GM12878 (cell line): ENCODE results near the gene SRRD. TPM values are rescaled to one million over a fixed set of nuclear protein-coding genes. Genes with fewer than 3 reads are reported as not detected.
A peak's percentile ranks its signal among the peaks of the same experiment; 100 is the strongest.

Experiments used
- ATAC-seq: fragments of 200-7000 bp; cut with Tn5 transposase; 3 replicates; pipeline ENCODE4 v1.9.1; 2020; ENCODE audit warnings: mild to moderate bottlenecking, moderate library complexity
- BruUV-seq: library from RNA; stranded (reverse); fragments of 400-500 nt; replicated peaks from 2 replicates; lab custom pipeline; 2021; lab: Mats Ljungman, UMichigan
- CTCF ChIA-PET: fragments of 300-600 bp; sonication (Branson Sonifier 250); formaldehyde crosslinking; extraction: SDS; loops from one replicate; lab custom pipeline; 2021; ENCODE audit warnings: inconsistent platforms; lab: Yijun Ruan, JAX
- POLR2A ChIA-PET: fragments of 350-600 bp; formaldehyde crosslinking; extraction: SDS; loops from one replicate; lab custom pipeline; 2021; ENCODE audit warnings: inconsistent platforms; lab: Charles Lee
- RAD21 ChIA-PET: fragments of 300-600 bp; sonication (Branson Sonifier 250); formaldehyde crosslinking; loops from one replicate; lab custom pipeline; 2023; ENCODE audit warnings: antibody characterized with exemption; ENCODE audit not compliant: unreplicated experiment; lab: Charles Lee
- SMC1A ChIA-PET: fragments of 300-600 bp; sonication (Branson Sonifier 250); formaldehyde crosslinking; loops from one replicate; lab custom pipeline; 2023; ENCODE audit not compliant: unreplicated experiment, uncharacterized antibody; lab: Charles Lee
- DNase-seq: peaks from one replicate; pipeline ENCODE4 v3.0.0-alpha.2; 2011; ENCODE audit warnings: low read depth, low spot score
- FAIRE-seq: peaks from 3 replicates; lab custom pipeline; 2011; peaks lifted over from hg19 to GRCh38; lab: Jason Lieb, UNC
- H2AFZ ChIP-seq: 2 replicates; pipeline ENCODE4 v1.6.0; 2011; ENCODE audit warnings: low read depth, low read length, control low read depth; ENCODE audit not compliant: control insufficient read depth
- H3K27ac ChIP-seq: 2 replicates; pipeline ENCODE4 v1.5.1; 2011; ENCODE audit warnings: control low read depth; ENCODE audit not compliant: control insufficient read depth, insufficient read depth
- H3K27me3 ChIP-seq, 2 experiments: replicated peaks in 1 of 2; 2 replicates each; pipeline versions ENCODE4 v1.6.0 to v1.6.1; 2011; ENCODE audit warnings: low read length in 1 of 2; ENCODE audit not compliant: control insufficient read depth in 2 of 2, insufficient read depth in 2 of 2
- H3K36me3 ChIP-seq, 2 experiments: 2 replicates each; pipeline ENCODE4 v1.5.1; 2011; ENCODE audit warnings: low read length in 1 of 2; ENCODE audit not compliant: control insufficient read depth in 2 of 2, insufficient read depth in 2 of 2
- H3K4me1 ChIP-seq: 2 replicates; pipeline ENCODE4 v1.6.1; 2011; ENCODE audit warnings: mild to moderate bottlenecking, low read length, moderate library complexity, mixed read lengths; ENCODE audit not compliant: control insufficient read depth, insufficient read depth
- H3K4me2 ChIP-seq: 2 replicates; pipeline ENCODE4 v1.6.0; 2011; ENCODE audit warnings: control low read depth; ENCODE audit not compliant: control insufficient read depth, insufficient read depth
- H3K4me3 ChIP-seq: fragments of 200-600 bp; sonication (generic); 2 replicates; pipeline ENCODE4 v1.5.1; 2016
- H3K79me2 ChIP-seq: 2 replicates; pipeline ENCODE4 v1.6.0; 2011; ENCODE audit warnings: low read length; ENCODE audit not compliant: control insufficient read depth, insufficient read depth
- H3K9ac ChIP-seq: 2 replicates; pipeline ENCODE4 v1.8.0; 2011; ENCODE audit warnings: low read length, control low read depth, mixed read lengths; ENCODE audit not compliant: control insufficient read depth, insufficient read depth
- H3K9me3 ChIP-seq: replicated peaks from 3 replicates; pipeline ENCODE4 v1.5.1; 2011; ENCODE audit warnings: mild to moderate bottlenecking, low read length; ENCODE audit not compliant: control insufficient read depth, insufficient read depth
- H4K20me1 ChIP-seq: 2 replicates; pipeline ENCODE4 v1.6.0; 2011; ENCODE audit not compliant: control insufficient read depth, insufficient read depth
- FOXK2 ChIP-seq: fragments of 450-650 bp; IDR thresholded peaks from 2 replicates; pipeline ENCODE4 v1.6.1; 2017; ENCODE audit warnings: mild to moderate bottlenecking, moderate library complexity
- POLR2A ChIP-seq: IDR thresholded peaks from 2 replicates; pipeline ENCODE4 v1.6.1; 2011; ENCODE audit warnings: low read depth, mild to moderate bottlenecking, low read length
- PRDM15 ChIP-seq: fragments of 450-650 bp; formaldehyde crosslinking; IDR thresholded peaks from 2 replicates; pipeline ENCODE4 v1.4.0; 2020; ENCODE audit warnings: mild to moderate bottlenecking, moderate library complexity
- TBL1XR1 ChIP-seq: IDR thresholded peaks from 2 replicates; pipeline ENCODE4 v1.6.1; 2012; ENCODE audit warnings: low read depth, low read length, improper control_type of control experiment
- ZNF384 ChIP-seq: IDR thresholded peaks from 2 replicates; pipeline ENCODE4 v1.6.1; 2012; ENCODE audit warnings: low read depth, mild to moderate bottlenecking, low read length, improper control_type of control experiment, borderline replicate concordance
- WGBS: methylation state at CpG from one replicate; pipeline ENCODE4 v1.1.6; 2016; ENCODE audit warnings: low lambda C conversion rate; ENCODE audit not compliant: insufficient replicate concordance, insufficient coverage; ENCODE audit errors: missing lambda C conversion rate; 5-methylcytosine and 5-hydroxymethylcytosine counted together
- in situ Hi-C: fragments of 300-500 bp; cut with MboI; formaldehyde crosslinking; loops from 9 replicates; pipeline ENCODE4 v1.14.3; 2018; ENCODE audit warnings: mixed read lengths
- intact Hi-C: fragments of 100-400 bp; cut with micrococcal nuclease; formaldehyde crosslinking; loops from one replicate; pipeline ENCODE4 v1.14.2; 2022; ENCODE audit not compliant: unreplicated experiment
- polyA plus RNA-seq, 11 experiments: library from polyadenylated mRNA; depleted of rRNA in 4 of 11; unstranded in 6 of 11; stranded (reverse) in 5 of 11; fragments of >200 nt; fragmentation: Nextera tagmentation in 4 of 11; fragmentation: Illumina TruSeq in 1 of 11; extraction: Ambion mirVana in 4 of 11; extraction: Trizol in 1 of 11; gene quantifications; 1 replicate in 1 of 11; 2 replicates in 10 of 11; pipeline versions ENCODE4 v1.2.1 to v1.2.3, GENCODE V29; 2011 to 2016; ENCODE audit warnings: inconsistent platforms in 2 of 11, missing spikeins in 2 of 11, low read depth in 1 of 11
- total RNA-seq, 4 experiments: library from RNA; depleted of rRNA in 3 of 4; stranded (reverse); fragments of >200 nt in 3 of 4; fragmentation: Illumina TruSeq in 1 of 4; extraction: Trizol in 1 of 4; gene quantifications; 2 replicates each; pipeline versions ENCODE4 v1.2.1 to v1.2.3, GENCODE V29; 2013 to 2021

The SRRD gene
- total and polyA plus RNA-seq, 10 of the 15 experiments (the other 5 are each of a cell fraction or from before 2014, with no cell fraction given) = 4.1 to 50.6 (median 27.5) TPM

GRCh38 chr22:26489447-26490036 lies 5.9 kb downstream of the SRRD start (continued):
- TF ChIP-seq PRDM15 (no peak), TBL1XR1 (no peak), ZNF384 (no peak)

- ChIA-PET CTCF (interaction anchor here (1.4 to 1.7 kb wide), 2 partner anchors 11 to 173 kb away, joined by 4 to 5 read pairs; no protein-coding TSS in a partner anchor), POLR2A (no interaction called here), SMC1A (interaction anchor here (1.6 kb wide), 1 partner anchor 10 kb away, joined by 9 read pairs; no protein-coding TSS in a partner anchor), RAD21 (no interaction called here)
- WGBS = 91% methylated on average over 9 of the region's 9 CpGs
- H3K9ac ChIP-seq = no peak overlapping the region
- H3K27me3 ChIP-seq = no peaks in the 10 kb centered on the region
- DNase-seq (no peak), ATAC-seq (no peak), FAIRE-seq (no peak)
- BruUV-seq = TSS peak; percentile 16
- H3K4me1 ChIP-seq = no peaks in the 10 kb centered on the region
- H3K9me3 ChIP-seq = no peaks in the 10 kb centered on the region
- H4K20me1 ChIP-seq = no peaks in the 10 kb centered on the region
- H3K4me3 ChIP-seq = no peak overlapping the region
- peaks cover 33 to 46% of the 10 kb centered on the region in 2 experiments for H3K36me3 ChIP-seq
- in situ Hi-C loops (no loop called here), intact Hi-C loops (no loop called here)
- no peak overlapping the region for H3K27ac ChIP-seq
- H3K4me2 ChIP-seq = no peak overlapping the region
- TF ChIP-seq FOXK2 (no peak), POLR2A (peak; percentile 49; the same call in 1 of the 2 replicates)
- no peak overlapping the region for H2AFZ ChIP-seq
- H3K79me2 ChIP-seq = no peaks in the 10 kb centered on the region
Observed at GRCh38 chr22:26492220-26492619, 8.5 kb downstream of the SRRD start.
